Measurements from ENCODE around the gene DYNLRB1.

GRCh38 chr20:34574426-34574825, 58.2 kb downstream of the DYNLRB1 start:
- TF ChIP-seq POLR2A (IDR thresholded peaks at IDR 0.05; ENCODE audit: insufficient read depth in 1 of 2, low read depth in 2 of 2, low read length in 2 of 2) = no peak
- TF ChIP-seq ZNF784 (CRISPR knock-in tag; IDR thresholded peaks at IDR 0.05; ENCODE audit: borderline replicate concordance) = no peak
- no peak for TF ChIP-seq ATF2 (CRISPR knock-in tag; IDR thresholded peaks at IDR 0.05)
- no peak for TF ChIP-seq ZBTB2 (CRISPR knock-in tag; IDR thresholded peaks at IDR 0.05; ENCODE audit: low read depth)
- no peak for TF ChIP-seq CREB1 (IDR thresholded peaks at IDR 0.05)
- TF ChIP-seq CREB1 (CRISPR knock-in tag; IDR thresholded peaks at IDR 0.05) = no peak
- no peak for TF ChIP-seq CTCF (CRISPR knock-in tag; IDR thresholded peaks at IDR 0.05)
- TF ChIP-seq EZH2 (conservative IDR thresholded peaks at IDR 0.05; ENCODE audit: low read depth, low read length) = no peak
- no peak for TF ChIP-seq TBX3 (IDR thresholded peaks at IDR 0.05; ENCODE audit: borderline replicate concordance)
- TF ChIP-seq ZNF121 (CRISPR knock-in tag; IDR thresholded peaks at IDR 0.05) = no peak
- no peak for TF ChIP-seq ZFP36 (IDR thresholded peaks at IDR 0.05; ENCODE audit: borderline replicate concordance, low read depth, low read length, partially characterized antibody)

Data from HepG2 (cell line).